Keratinocyte (primary cell): ENCODE data around the gene HOXA5.

Source experiments
- EZH2 ChIP-seq: IDR thresholded peaks from one replicate; pipeline ENCODE4 v1.6.1; 2012; ENCODE audit warnings: inconsistent platforms, mild to moderate bottlenecking, low read length, moderate library complexity
- TF ChIP-seq, protein P1 (sequence below), 3 experiments: IDR thresholded peaks in 1 of 3; conservative IDR thresholded peaks in 1 of 3; optimal IDR thresholded peaks in 1 of 3; 2 replicates in 2 of 3; 3 replicates in 1 of 3; pipeline versions ENCODE3 to v1.5.1; 2011; ENCODE audit warnings: low read length in 3 of 3, mild to moderate bottlenecking in 3 of 3, moderate library complexity in 2 of 3, control low read depth in 1 of 3, inconsistent platforms in 1 of 3; ENCODE audit not compliant: insufficient read depth in 2 of 3; ENCODE audit errors: extremely low read depth in 1 of 3

DNA sequence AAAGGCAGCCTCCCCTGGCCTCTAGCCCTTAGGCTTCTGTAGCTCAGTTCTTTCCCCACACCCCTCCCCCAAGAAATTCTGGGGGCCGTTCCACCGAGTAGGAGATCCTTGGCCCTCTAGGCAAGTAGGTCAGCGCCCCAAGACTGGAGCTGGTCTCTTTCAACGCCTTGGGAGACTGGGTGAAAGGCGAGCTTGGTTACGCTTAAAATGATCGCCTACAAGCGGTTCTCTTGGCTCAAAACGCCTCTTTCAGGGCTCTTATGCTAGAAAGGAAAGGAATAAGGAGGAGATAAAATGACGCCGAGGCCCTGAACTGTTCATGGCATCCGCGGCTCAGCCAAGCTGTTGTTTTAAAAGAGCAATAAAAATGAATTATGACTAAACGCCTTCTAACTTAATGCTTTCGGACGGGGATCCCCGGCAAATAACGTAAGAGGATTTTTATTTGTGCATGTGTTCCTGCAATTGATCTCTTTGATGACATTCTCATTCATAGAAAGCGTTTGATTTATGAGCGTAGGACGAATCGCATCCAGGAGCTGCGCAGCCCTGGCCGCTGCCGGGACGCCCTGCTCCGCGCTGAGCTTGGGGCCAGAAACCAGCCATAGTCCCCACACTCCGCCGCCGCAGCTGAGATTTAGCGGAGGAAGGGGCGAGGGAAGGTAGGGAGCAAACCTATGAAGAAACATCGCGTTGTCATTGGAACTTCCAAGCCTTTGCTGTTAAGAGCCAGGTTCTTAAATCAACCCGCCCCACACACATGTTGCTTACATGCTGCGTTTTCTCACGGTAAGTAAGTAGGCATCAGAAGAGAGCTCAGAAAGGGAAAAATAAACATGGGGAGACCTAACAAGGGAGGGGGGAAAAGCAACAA is 44.7 kb downstream of the HOXA5 start:
- TF ChIP-seq, protein P1, sequence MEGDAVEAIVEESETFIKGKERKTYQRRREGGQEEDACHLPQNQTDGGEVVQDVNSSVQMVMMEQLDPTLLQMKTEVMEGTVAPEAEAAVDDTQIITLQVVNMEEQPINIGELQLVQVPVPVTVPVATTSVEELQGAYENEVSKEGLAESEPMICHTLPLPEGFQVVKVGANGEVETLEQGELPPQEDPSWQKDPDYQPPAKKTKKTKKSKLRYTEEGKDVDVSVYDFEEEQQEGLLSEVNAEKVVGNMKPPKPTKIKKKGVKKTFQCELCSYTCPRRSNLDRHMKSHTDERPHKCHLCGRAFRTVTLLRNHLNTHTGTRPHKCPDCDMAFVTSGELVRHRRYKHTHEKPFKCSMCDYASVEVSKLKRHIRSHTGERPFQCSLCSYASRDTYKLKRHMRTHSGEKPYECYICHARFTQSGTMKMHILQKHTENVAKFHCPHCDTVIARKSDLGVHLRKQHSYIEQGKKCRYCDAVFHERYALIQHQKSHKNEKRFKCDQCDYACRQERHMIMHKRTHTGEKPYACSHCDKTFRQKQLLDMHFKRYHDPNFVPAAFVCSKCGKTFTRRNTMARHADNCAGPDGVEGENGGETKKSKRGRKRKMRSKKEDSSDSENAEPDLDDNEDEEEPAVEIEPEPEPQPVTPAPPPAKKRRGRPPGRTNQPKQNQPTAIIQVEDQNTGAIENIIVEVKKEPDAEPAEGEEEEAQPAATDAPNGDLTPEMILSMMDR (optimal IDR thresholded peaks at IDR 0.05 in 1 of 3, IDR thresholded peaks at IDR 0.05 in 1 of 3, conservative IDR thresholded peaks at IDR 0.05 in 1 of 3; ENCODE audit: extremely low read depth in 1 of 3, insufficient read depth in 2 of 3, low read length in 3 of 3), result no peak
- no peak for TF ChIP-seq EZH2
